HEK293 (cell line): Measurements from ENCODE around the gene SLC22A4.
A peak's percentile ranks its signal among the peaks of the same experiment; 100 is the strongest.

Experiments used
- CTCF ChIA-PET: fragments of 350-600 bp; formaldehyde crosslinking; extraction: SDS; loops from one replicate; lab custom pipeline; 2021; ENCODE audit warnings: antibody characterized with exemption; lab: Yijun Ruan, JAX
- POLR2A ChIA-PET: fragments of 300-600 bp; formaldehyde crosslinking; extraction: SDS; loops from one replicate; lab custom pipeline; 2020; ENCODE audit warnings: antibody characterized with exemption, inconsistent platforms; lab: Yijun Ruan, JAX
- H3K27ac ChIP-seq: fragments of 200-500 bp; sonication (Bioruptor generic); 2 replicates; pipeline ENCODE4 v1.5.1; 2014; ENCODE audit warnings: low read depth, low read length, control low read depth, inconsistent platforms; ENCODE audit errors: extremely low read depth
- H3K36me3 ChIP-seq, 2 experiments: fragments of 200-500 bp in 1 of 2; sonication (Bioruptor generic) in 1 of 2; 1 replicate in 1 of 2; 2 replicates in 1 of 2; pipeline ENCODE4 v1.5.1; 2014 to 2017; ENCODE audit warnings: inconsistent platforms in 2 of 2, low read length in 2 of 2; ENCODE audit not compliant: control insufficient read depth in 2 of 2, insufficient read depth in 1 of 2
- H3K4me1 ChIP-seq: fragments of 200-500 bp; sonication (Bioruptor generic); 2 replicates; pipeline ENCODE4 v1.5.1; 2014; ENCODE audit warnings: mild to moderate bottlenecking, low read length, inconsistent platforms; ENCODE audit not compliant: control insufficient read depth, insufficient read depth
- H3K4me3 ChIP-seq: 2 replicates; pipeline ENCODE4 v1.5.1; 2011; ENCODE audit warnings: low read depth, mild to moderate bottlenecking, control low read depth, low read length, moderate library complexity
- H3K9me3 ChIP-seq: fragments of 200-500 bp; sonication (Bioruptor generic); 2 replicates; pipeline ENCODE4 v1.5.1; 2014; ENCODE audit warnings: low read depth, low read length, inconsistent platforms; ENCODE audit not compliant: control insufficient read depth, insufficient read depth
- GLI4 ChIP-seq: fragments of 450-650 bp; formaldehyde crosslinking; IDR thresholded peaks from 2 replicates; pipeline ENCODE4 v1.5.1; 2016; ENCODE audit warnings: missing biosample characterization, missing genetic modification characterization
- HOXC10 ChIP-seq: sonication (generic); formaldehyde crosslinking; IDR thresholded peaks from 2 replicates; pipeline ENCODE4 v1.8.1; 2023; ENCODE audit warnings: mild to moderate bottlenecking, missing genetic modification reagents
- INSM2 ChIP-seq: fragments of 450-650 bp; formaldehyde crosslinking; IDR thresholded peaks from 2 replicates; pipeline ENCODE4 v1.5.1; 2016; ENCODE audit warnings: missing biosample characterization, missing genetic modification characterization
- KLF17 ChIP-seq: fragments of 450-650 bp; formaldehyde crosslinking; IDR thresholded peaks from 2 replicates; pipeline ENCODE4 v1.5.1; 2016; ENCODE audit warnings: missing biosample characterization, missing genetic modification characterization
- KLF9 ChIP-seq: fragments of 450-650 bp; formaldehyde crosslinking; IDR thresholded peaks from 2 replicates; pipeline ENCODE4 v1.5.1; 2016; ENCODE audit warnings: missing biosample characterization, missing genetic modification characterization, low read depth
- SP7 ChIP-seq: fragments of 450-650 bp; formaldehyde crosslinking; IDR thresholded peaks from 2 replicates; pipeline ENCODE4 v1.5.1; 2016; ENCODE audit warnings: missing biosample characterization, missing genetic modification characterization
- WT1 ChIP-seq: fragments of 450-650 bp; formaldehyde crosslinking; IDR thresholded peaks from 2 replicates; pipeline ENCODE4 v1.5.1; 2016; ENCODE audit warnings: missing biosample characterization, missing genetic modification characterization
- ZBTB17 ChIP-seq: fragments of 450-650 bp; formaldehyde crosslinking; IDR thresholded peaks from 2 replicates; pipeline ENCODE4 v1.5.1; 2016; ENCODE audit warnings: missing biosample characterization, missing genetic modification characterization
- ZBTB44 ChIP-seq: fragments of 450-650 bp; IDR thresholded peaks from 2 replicates; pipeline ENCODE4 v1.5.1; 2018; ENCODE audit warnings: missing biosample characterization, mild to moderate bottlenecking, missing genetic modification characterization
- ZBTB48 ChIP-seq: fragments of 450-650 bp; formaldehyde crosslinking; IDR thresholded peaks from 2 replicates; pipeline ENCODE4 v1.5.1; 2016; ENCODE audit warnings: missing biosample characterization, missing genetic modification characterization
- ZBTB8A ChIP-seq: fragments of 450-650 bp; formaldehyde crosslinking; IDR thresholded peaks from 2 replicates; pipeline ENCODE4 v1.5.1; 2016; ENCODE audit warnings: missing biosample characterization, missing genetic modification characterization
- ZFP3 ChIP-seq: fragments of 450-650 bp; formaldehyde crosslinking; IDR thresholded peaks from 2 replicates; pipeline ENCODE4 v1.5.1; 2016; ENCODE audit warnings: low read depth, missing biosample characterization, missing genetic modification characterization
- ZFP69B ChIP-seq: fragments of 450-650 bp; formaldehyde crosslinking; IDR thresholded peaks from 2 replicates; pipeline ENCODE4 v1.5.1; 2016; ENCODE audit warnings: missing biosample characterization, missing genetic modification characterization
- ZNF155 ChIP-seq: fragments of 450-650 bp; formaldehyde crosslinking; IDR thresholded peaks from 2 replicates; pipeline ENCODE4 v1.5.1; 2016; ENCODE audit warnings: missing biosample characterization, missing genetic modification characterization
- ZNF24 ChIP-seq: fragments of 450-650 bp; formaldehyde crosslinking; IDR thresholded peaks from 2 replicates; pipeline ENCODE4 v1.5.1; 2016; ENCODE audit warnings: missing biosample characterization, missing genetic modification characterization
- ZNF248 ChIP-seq: fragments of 450-650 bp; formaldehyde crosslinking; IDR thresholded peaks from 2 replicates; pipeline ENCODE4 v1.5.1; 2017; ENCODE audit warnings: missing biosample characterization, missing genetic modification characterization
- ZNF302 ChIP-seq: fragments of 450-650 bp; formaldehyde crosslinking; IDR thresholded peaks from 2 replicates; pipeline ENCODE4 v1.5.1; 2016; ENCODE audit warnings: missing biosample characterization, missing genetic modification characterization, low read depth
- ZNF366 ChIP-seq: fragments of 450-650 bp; formaldehyde crosslinking; conservative IDR thresholded peaks from 2 replicates; pipeline ENCODE4 v1.5.1; 2016; ENCODE audit warnings: missing biosample characterization, missing genetic modification characterization
- ZNF394 ChIP-seq: fragments of 450-650 bp; formaldehyde crosslinking; IDR thresholded peaks from 2 replicates; pipeline ENCODE4 v1.5.1; 2016; ENCODE audit warnings: missing biosample characterization, missing genetic modification characterization, mild to moderate bottlenecking, moderate library complexity, borderline replicate concordance
- ZNF398 ChIP-seq: fragments of 450-650 bp; formaldehyde crosslinking; IDR thresholded peaks from 2 replicates; pipeline ENCODE4 v1.5.1; 2017; ENCODE audit warnings: missing biosample characterization, missing genetic modification characterization
- ZNF558 ChIP-seq: fragments of 450-650 bp; formaldehyde crosslinking; IDR thresholded peaks from 2 replicates; pipeline ENCODE4 v1.5.1; 2016; ENCODE audit warnings: missing biosample characterization, missing genetic modification characterization
- ZNF585B ChIP-seq: fragments of 450-650 bp; formaldehyde crosslinking; IDR thresholded peaks from 2 replicates; pipeline ENCODE4 v1.5.1; 2016; ENCODE audit warnings: missing biosample characterization, missing genetic modification characterization
- ZNF600 ChIP-seq: fragments of 450-650 bp; formaldehyde crosslinking; IDR thresholded peaks from 2 replicates; pipeline ENCODE4 v1.5.1; 2016; ENCODE audit warnings: missing biosample characterization, missing genetic modification characterization
- ZNF654 ChIP-seq: fragments of 450-650 bp; formaldehyde crosslinking; IDR thresholded peaks from 2 replicates; pipeline ENCODE4 v1.5.1; 2016; ENCODE audit warnings: low read depth, missing biosample characterization, missing genetic modification characterization
- ZNF660 ChIP-seq: fragments of 450-650 bp; IDR thresholded peaks from 2 replicates; pipeline ENCODE4 v1.5.1; 2018; ENCODE audit warnings: missing biosample characterization, mild to moderate bottlenecking, missing genetic modification characterization
- ZNF692 ChIP-seq: fragments of 450-650 bp; formaldehyde crosslinking; IDR thresholded peaks from 2 replicates; pipeline ENCODE4 v1.5.1; 2016; ENCODE audit warnings: missing biosample characterization, missing genetic modification characterization
- ZNF768 ChIP-seq: fragments of 450-650 bp; formaldehyde crosslinking; IDR thresholded peaks from 2 replicates; pipeline ENCODE4 v1.5.1; 2018; ENCODE audit warnings: missing biosample characterization, mild to moderate bottlenecking, missing genetic modification characterization
- ZNF785 ChIP-seq: fragments of 450-650 bp; formaldehyde crosslinking; IDR thresholded peaks from 2 replicates; pipeline ENCODE4 v1.5.1; 2016; ENCODE audit warnings: missing biosample characterization, missing genetic modification characterization
- ZNF791 ChIP-seq: fragments of 450-650 bp; formaldehyde crosslinking; IDR thresholded peaks from 2 replicates; pipeline ENCODE4 v1.5.1; 2016; ENCODE audit warnings: missing biosample characterization, missing genetic modification characterization
- ZSCAN23 ChIP-seq: fragments of 450-650 bp; formaldehyde crosslinking; IDR thresholded peaks from 2 replicates; pipeline ENCODE4 v1.5.1; 2016; ENCODE audit warnings: missing biosample characterization, missing genetic modification characterization

SLC22A4 gene

GRCh38 chr5:132389585-132390286, 95.5 kb downstream of the SLC22A4 start:
- ChIA-PET CTCF (interaction anchor here (1.1 to 7.6 kb wide), 6 partner anchors 21 to 210 kb away, joined by 3 to 140 read pairs (median 6); no protein-coding TSS in a partner anchor), POLR2A (interaction anchor here (0.9 to 1.4 kb wide), 3 partner anchors 20 to 101 kb away, joined by 3 to 8 read pairs (median 4); partner anchors contain the start of genes IRF1 and SLC22A5)
- Histone ChIP-seq H3K27ac (no peak overlapping the region), H3K4me1 (no peaks in the 10 kb centered on the region), H3K36me3 (peaks cover 0 to 89% of the 10 kb centered on the region in 2 experiments; a peak in 1 of 3 replicates), H3K9me3 (no peaks in the 10 kb centered on the region), H3K4me3 (no peak overlapping the region)
- TF ChIP-seq ZNF394 (tag by site-specific recombination), result peak; percentile 54; the same call in 1 of the 2 replicates
- TF ChIP-seq ZBTB44 (tag by site-specific recombination), result peak; percentile 57
- TF ChIP-seq ZNF155 (tag by site-specific recombination), result 0 out of 2 replicates have a peak, but pooled peaks have one; percentile 26
- peak; percentile 98 for TF ChIP-seq ZNF600 (tag by site-specific recombination)
- TF ChIP-seq ZNF302 (tag by site-specific recombination), result no peak
- peak; percentile 53 for TF ChIP-seq WT1 (tag by site-specific recombination)
- no peak for TF ChIP-seq GLI4
- no peak for TF ChIP-seq ZBTB8A
- no peak for TF ChIP-seq ZNF785 (tag by site-specific recombination)
- TF ChIP-seq ZFP69B, result 0 out of 2 replicates have a peak, but pooled peaks have one; percentile 30
- no peak for TF ChIP-seq ZNF791 (tag by site-specific recombination)
- peak; percentile 70 for TF ChIP-seq ZNF24 (tag by site-specific recombination)
- 0 out of 2 replicates have a peak, but pooled peaks have one; percentile 30 for TF ChIP-seq ZSCAN23 (tag by site-specific recombination)
- TF ChIP-seq ZNF558, result peak; percentile 46; the same call in 1 of the 2 replicates
- TF ChIP-seq ZNF366, result peak; percentile 75
- TF ChIP-seq SP7, result peak; percentile 91
- TF ChIP-seq ZBTB17 (tag by site-specific recombination), result peak; percentile 51; the same call in 1 of the 2 replicates
- no peak for TF ChIP-seq ZNF585B (tag by site-specific recombination)
- TF ChIP-seq ZNF768 (tag by site-specific recombination), result no peak
- no peak for TF ChIP-seq ZFP3
- peak; percentile 24; the same call in 1 of the 2 replicates for TF ChIP-seq ZNF398 (tag by site-specific recombination)
- TF ChIP-seq ZNF660 (tag by site-specific recombination), result peak; percentile 100
- TF ChIP-seq HOXC10 (CRISPR knock-in tag), result no peak
- peak; percentile 70 for TF ChIP-seq ZNF692 (tag by site-specific recombination)
- TF ChIP-seq KLF17, result peak; percentile 85; the same call in 1 of the 2 replicates
- TF ChIP-seq KLF9, result no peak
- TF ChIP-seq ZNF654 (tag by site-specific recombination), result no peak
- TF ChIP-seq ZBTB48 (tag by site-specific recombination), result peak; percentile 90
- TF ChIP-seq ZNF248 (tag by site-specific recombination), result no peak
- TF ChIP-seq INSM2 (tag by site-specific recombination), result peak; percentile 90
